ENCODE data around the gene NFYC. TPM values are rescaled to one million over a fixed set of nuclear protein-coding genes. Genes with fewer than 3 reads are reported as not detected.

NFYC gene
- polyA plus RNA-seq (ENCODE audit: low read depth in 6 of 6), result 10 to 100 TPM; 60.3 to 95.4 (median 73.0) TPM

DNA sequence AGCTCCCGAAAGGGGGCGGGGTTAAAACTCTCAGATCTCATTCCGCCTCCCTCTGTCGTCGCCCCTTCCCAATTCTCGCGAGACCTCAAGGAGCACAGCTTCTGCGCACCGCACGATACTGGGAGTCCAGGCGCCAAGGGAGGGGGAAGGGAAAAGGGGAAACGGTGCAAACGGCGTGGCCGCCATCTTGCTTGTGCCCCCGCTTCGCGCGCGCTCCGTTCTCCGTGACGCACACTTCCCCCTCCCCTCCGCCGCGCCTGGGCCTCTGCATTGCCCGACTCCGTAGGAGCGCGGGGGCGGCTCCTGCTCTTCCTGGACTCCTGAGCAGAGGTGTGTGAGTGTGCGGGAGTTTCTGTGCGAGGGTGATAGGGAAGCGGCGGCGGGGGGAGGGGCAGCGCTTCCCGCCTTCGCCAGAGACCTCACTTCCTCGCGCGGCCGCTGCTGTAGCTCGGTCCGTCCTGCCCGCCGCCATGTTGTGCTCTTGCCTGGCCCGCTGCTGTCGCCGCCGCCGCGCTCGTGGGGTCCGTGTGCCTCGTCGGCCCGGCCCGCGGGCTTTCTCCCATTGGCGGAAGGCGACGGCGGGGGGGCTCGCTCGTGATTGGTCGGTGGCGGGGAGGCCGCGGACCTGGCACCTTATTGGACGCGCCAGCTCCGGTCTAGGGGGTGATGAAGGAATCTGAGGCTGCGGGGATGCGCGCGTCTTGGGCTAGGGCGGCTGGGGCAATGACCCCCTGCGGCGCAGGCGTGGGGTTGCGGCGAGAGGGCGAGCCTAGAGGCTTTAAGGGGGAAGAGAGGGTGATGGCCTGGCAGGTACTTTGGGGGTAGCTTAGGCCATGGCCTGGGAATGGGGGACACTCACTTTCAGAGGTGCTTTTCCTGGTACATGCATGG is at the start of gene NFYC:
Gene NFYC (plus strand): TSS at position 167 of the 891 bp plus-strand sequence. CDS start 47,140 bp downstream, outside the sequence.
- Mint-ChIP-seq H3K4me3 (peak within 1 kb of the TSS; percentile 92 to 99 (median 96)), H3K4me1 (peaks cover 57 to 75% (median 59%) of the 10 kb centered on the region in 3 donors), H3K36me3 (peaks cover 2% of the 10 kb centered on the region in 2 donors), H3K27ac (peak within 1 kb of the TSS; percentile 94 to 100 (median 99)), H3K9me3 (peaks cover 0 to 3% (median 0%) of the 10 kb centered on the region in 7 donors), H3K27me3 (no peaks in the 10 kb centered on the region)
- peak; percentile 95 for DNase-seq
- peak; percentile 80 to 81 for ATAC-seq (ENCODE audit: low read depth in 2 of 2)

DNA sequence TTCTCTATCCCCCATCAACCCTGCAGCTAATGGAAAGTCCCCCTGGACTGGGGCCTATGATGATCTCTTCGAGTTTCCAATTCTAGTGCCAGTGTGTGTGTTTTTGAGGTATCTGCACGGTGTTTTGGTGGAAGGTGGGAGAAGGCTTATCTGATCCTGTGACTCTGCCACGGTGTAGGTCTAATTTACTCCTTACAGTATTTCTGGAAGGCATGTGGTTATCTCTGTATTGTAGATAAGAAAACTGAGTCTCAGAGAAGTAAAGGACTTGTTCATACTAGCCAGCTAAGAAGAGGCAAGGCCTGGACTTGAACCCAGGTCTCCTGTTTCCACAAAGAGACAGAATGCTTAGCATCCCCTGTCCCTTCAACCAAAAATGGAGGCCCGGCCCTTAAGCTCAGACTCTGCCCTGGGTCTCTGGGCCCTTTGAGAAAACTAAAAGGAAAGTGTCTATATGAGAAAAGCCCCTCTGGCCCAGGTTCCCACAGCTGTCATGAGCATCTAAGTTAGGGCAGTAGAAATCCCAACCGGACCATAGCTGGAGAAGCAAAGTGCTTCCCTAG is 46.3 kb upstream of the NFYC start:
- ATAC-seq (ENCODE audit: low read depth in 2 of 2), result no peak
- Mint-ChIP-seq H3K36me3 (no peaks in the 10 kb centered on the region), H3K4me3 (peak overlapping the region in 1 of 8 donors; percentile 18), H3K27ac (no peak overlapping the region), H3K4me1 (peaks cover 0 to 5% (median 4%) of the 10 kb centered on the region in 3 donors), H3K9me3 (no peaks in the 10 kb centered on the region), H3K27me3 (peaks cover 0 to 16% (median 9%) of the 10 kb centered on the region in 3 donors)
- no peak for DNase-seq

DNA sequence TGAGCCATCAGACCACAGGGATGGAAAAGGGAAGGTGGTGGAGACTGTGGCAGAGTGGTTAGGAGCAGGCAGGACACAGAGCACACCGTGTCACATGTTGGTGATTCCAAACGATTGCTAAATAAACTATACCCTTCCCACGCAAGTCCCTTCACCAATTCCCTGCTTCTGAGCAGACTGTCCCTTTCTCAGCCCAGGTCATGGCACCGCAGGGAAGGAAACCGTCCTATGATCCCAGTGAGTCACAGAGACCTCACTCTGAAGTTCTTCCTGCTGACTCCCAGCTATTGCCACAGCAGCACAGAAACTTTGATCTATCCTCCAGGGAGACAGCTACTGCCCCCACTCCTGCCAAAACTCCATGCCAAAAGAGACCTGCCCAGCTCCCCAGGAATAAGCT is 45.2 kb upstream of the NFYC start:
- no peak for ATAC-seq (ENCODE audit: low read depth in 2 of 2)
- Mint-ChIP-seq H3K27me3 (peaks cover 0 to 16% (median 9%) of the 10 kb centered on the region in 3 donors), H3K4me3 (no peak overlapping the region), H3K9me3 (no peaks in the 10 kb centered on the region), H3K36me3 (no peaks in the 10 kb centered on the region), H3K4me1 (peaks cover 0 to 5% (median 4%) of the 10 kb centered on the region in 3 donors), H3K27ac (no peak overlapping the region)
- no peak for DNase-seq

DNA sequence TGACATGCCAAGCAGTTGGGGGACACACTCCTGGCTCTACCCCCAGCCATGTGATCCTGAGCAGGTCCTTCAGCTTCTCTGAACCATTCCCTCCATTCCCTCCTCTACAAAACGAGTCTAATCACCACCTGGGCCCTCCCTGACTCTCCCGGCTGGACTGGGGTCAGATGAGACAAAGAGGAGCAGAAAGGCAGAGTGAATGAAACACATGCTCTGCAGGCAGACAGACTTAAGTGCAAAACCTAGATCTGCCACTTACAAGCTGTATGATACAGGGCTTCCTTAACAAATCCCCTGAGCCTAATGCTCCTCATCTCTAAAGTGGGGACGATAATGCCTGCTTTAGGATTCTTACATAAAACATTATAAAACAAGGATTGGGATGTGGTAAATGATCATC is 43.3 kb upstream of the NFYC start:
- Mint-ChIP-seq H3K27me3 (peaks cover 0 to 16% (median 9%) of the 10 kb centered on the region in 3 donors), H3K27ac (peak overlapping the region in 1 of 6 donors; percentile 64)

DNA sequence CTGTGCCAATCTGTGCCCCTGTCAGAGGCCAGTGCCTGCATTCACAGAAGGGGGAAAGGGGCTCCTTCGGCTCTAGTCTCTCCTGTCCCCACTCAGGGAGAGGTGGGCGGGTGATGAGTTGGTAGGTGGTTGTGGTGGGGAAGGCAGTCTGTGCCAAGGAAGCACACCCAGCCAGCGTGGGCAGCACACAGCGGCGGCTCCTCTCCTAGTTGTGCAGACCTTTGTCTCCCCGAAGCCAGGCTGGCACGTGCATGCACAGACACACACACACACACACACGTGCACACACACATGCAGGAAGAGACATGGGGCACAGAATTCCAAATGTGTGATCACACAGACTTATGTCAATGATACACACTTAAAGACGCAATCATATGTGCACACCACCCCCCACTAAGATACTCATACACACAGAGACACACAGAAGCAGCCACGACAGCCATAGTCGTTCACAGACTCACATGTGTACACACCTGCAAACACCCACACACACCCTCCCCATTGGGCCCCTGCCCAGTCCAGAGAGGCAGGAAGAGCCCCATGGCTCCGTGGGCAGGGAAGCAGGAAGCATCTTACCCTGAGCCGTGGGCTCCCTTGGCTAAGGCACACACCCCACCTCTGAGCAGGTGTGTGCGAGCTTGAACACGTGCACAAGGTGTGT is 42.4 kb upstream of the NFYC start:
- Mint-ChIP-seq H3K9me3 (no peaks in the 10 kb centered on the region), H3K4me1 (peaks cover 0 to 6% (median 4%) of the 10 kb centered on the region in 3 donors), H3K36me3 (no peaks in the 10 kb centered on the region), H3K27ac (no peak overlapping the region), H3K4me3 (no peak overlapping the region), H3K27me3 (peaks cover 0 to 16% (median 10%) of the 10 kb centered on the region in 3 donors)
- DNase-seq (no peak), ATAC-seq (ENCODE audit: low read depth in 2 of 2) (no peak)

More for the DNA sequence above, 43.3 kb upstream of the NFYC start:
- Mint-ChIP-seq H3K9me3 (no peaks in the 10 kb centered on the region), H3K36me3 (no peaks in the 10 kb centered on the region), H3K4me1 (peaks cover 0 to 5% (median 4%) of the 10 kb centered on the region in 3 donors), H3K4me3 (no peak overlapping the region)
- ATAC-seq (ENCODE audit: low read depth in 2 of 2), result no peak
- no peak for DNase-seq

DNA sequence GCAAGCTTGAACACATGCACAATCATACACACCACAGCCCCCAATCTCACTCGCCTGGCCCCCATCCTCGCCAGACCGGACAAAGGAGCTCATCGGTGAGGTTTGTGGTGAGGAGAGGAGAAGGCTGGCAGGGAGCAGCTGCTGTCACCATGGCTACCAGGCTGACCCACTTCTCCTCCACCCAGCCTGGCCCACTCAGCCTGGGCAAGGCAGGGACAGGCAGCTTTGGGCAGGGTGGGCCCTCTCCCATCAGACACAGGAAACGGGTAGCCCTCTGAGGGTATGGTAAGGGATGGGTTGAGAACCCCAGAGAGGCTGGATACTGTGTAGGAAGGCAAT is 41.9 kb upstream of the NFYC start:
- H3K27ac Mint-ChIP-seq, result no peak overlapping the region

DNA sequence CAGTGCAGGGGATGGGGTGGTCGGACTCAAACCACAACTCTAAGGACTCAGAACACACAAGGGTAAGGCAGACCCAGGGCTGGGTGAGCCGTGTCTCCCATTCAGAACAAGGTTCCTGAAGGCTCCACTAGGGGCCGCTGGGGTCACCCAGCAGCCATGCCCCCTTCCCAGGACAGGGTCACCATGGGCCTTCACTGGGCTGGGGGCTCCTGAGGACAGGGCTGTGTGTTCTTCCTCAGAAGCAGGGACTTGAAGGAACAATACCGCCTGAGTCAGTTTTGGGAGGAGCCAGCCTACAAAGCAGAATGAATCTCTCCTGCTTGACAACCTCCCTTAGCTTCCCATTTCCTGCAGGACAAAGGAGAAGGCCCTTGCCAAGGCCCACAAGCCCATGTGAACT is 41.4 kb upstream of the NFYC start:
- H3K27me3 Mint-ChIP-seq, result peaks cover 4 to 25% (median 18%) of the 10 kb centered on the region in 3 donors
- ATAC-seq (ENCODE audit: low read depth in 2 of 2) (no peak), DNase-seq (no peak)
- peaks cover 2 to 12% (median 12%) of the 10 kb centered on the region in 3 donors for H3K4me1 Mint-ChIP-seq
- H3K4me3 Mint-ChIP-seq, result no peak overlapping the region
- H3K27ac Mint-ChIP-seq, result no peak overlapping the region
- H3K9me3 Mint-ChIP-seq, result no peaks in the 10 kb centered on the region
- H3K36me3 Mint-ChIP-seq, result no peaks in the 10 kb centered on the region

More for the DNA sequence above, 41.9 kb upstream of the NFYC start:
- Mint-ChIP-seq H3K4me1 (peaks cover 2 to 11% (median 9%) of the 10 kb centered on the region in 3 donors), H3K36me3 (no peaks in the 10 kb centered on the region), H3K27me3 (peaks cover 2 to 20% (median 15%) of the 10 kb centered on the region in 3 donors), H3K4me3 (no peak overlapping the region), H3K9me3 (no peaks in the 10 kb centered on the region)
- no peak for DNase-seq
- ATAC-seq (ENCODE audit: low read depth in 2 of 2), result no peak

DNA sequence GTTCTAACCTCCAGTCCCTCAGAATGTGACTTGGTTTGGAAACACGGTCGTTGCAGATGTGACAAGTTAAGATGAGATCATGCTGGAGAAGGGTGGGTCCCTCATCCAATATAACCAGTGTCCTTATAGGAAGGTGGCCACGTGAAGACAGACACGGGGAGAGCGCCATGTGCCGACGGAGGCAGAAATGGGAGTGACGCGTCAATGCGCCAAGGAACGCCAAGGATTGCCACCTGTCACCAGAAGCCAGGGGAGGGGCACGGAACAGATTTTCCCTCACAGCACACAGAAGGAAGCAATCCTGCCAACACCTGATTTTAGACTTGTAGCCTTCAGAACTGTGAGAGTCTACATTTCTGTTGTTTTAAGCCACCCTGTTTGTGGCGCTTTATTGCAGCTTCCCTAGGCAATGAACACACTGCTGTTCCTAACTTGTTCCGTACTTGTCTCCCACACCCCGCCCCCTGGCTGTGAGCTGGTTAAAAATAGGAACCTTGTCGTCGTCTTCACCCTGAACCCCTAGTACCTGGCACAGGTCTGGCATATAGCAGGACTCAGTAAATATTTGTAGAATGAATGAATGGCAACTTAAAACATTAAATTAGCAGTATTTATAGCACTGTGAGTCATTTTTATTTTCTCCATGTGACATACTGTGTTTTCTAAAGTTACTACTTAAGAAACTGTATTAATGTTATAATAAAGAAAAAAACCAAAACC is 40.2 kb upstream of the NFYC start:
- Mint-ChIP-seq H3K9me3 (no peaks in the 10 kb centered on the region), H3K27me3 (peaks cover 4 to 26% (median 18%) of the 10 kb centered on the region in 3 donors), H3K36me3 (no peaks in the 10 kb centered on the region), H3K27ac (no peak overlapping the region), H3K4me3 (no peak overlapping the region), H3K4me1 (peaks cover 2 to 12% (median 12%) of the 10 kb centered on the region in 3 donors)
- ATAC-seq (ENCODE audit: low read depth in 2 of 2) (no peak), DNase-seq (no peak)

DNA sequence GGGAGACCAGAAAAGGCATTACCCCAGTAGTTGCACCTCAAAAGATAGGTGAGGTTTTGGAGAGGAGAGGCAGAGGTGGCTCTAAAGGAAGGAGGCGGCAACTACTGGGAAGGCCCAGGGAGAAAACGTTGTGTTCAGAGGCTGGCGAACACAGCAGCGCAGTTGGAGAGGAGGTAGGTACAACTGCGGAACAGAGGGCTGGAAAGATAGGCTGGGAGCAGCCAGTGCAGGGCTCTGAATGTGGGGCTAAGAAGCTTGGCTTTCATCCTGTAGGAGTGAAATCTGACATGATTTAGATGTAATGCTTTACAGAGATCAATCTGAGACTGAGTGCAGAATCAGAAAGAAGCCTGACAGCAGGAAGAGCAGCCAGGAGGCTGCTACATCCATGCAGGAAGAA is 39.0 kb upstream of the NFYC start:
- no peak for ATAC-seq (ENCODE audit: low read depth in 2 of 2)
- Mint-ChIP-seq H3K4me1 (peaks cover 2 to 12% (median 12%) of the 10 kb centered on the region in 3 donors), H3K27me3 (peaks cover 4 to 24% (median 18%) of the 10 kb centered on the region in 3 donors), H3K4me3 (no peak overlapping the region), H3K9me3 (no peaks in the 10 kb centered on the region), H3K27ac (no peak overlapping the region), H3K36me3 (no peaks in the 10 kb centered on the region)
- DNase-seq, result no peak

DNA sequence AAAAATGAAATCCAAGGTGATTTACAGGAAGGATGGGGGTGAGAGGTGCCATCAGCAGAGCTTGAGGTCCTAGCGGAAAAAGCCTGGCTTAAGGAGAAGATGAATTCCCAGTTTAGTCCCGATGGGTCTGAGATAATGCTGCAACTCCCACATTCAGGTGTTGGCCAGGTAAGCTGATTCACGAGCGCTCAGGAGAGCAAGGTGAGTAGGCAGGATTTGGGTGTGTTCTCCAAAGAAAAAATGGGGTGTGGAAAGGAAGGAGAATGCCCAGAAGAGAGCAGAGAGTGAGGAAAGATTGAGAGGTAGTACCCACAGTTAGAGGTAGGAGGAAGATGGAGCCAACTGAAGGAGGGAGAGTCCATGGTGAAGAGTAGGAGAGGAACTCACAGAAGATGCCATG is 38.5 kb upstream of the NFYC start:
- peaks cover 2 to 12% (median 12%) of the 10 kb centered on the region in 3 donors for H3K4me1 Mint-ChIP-seq

DNA sequence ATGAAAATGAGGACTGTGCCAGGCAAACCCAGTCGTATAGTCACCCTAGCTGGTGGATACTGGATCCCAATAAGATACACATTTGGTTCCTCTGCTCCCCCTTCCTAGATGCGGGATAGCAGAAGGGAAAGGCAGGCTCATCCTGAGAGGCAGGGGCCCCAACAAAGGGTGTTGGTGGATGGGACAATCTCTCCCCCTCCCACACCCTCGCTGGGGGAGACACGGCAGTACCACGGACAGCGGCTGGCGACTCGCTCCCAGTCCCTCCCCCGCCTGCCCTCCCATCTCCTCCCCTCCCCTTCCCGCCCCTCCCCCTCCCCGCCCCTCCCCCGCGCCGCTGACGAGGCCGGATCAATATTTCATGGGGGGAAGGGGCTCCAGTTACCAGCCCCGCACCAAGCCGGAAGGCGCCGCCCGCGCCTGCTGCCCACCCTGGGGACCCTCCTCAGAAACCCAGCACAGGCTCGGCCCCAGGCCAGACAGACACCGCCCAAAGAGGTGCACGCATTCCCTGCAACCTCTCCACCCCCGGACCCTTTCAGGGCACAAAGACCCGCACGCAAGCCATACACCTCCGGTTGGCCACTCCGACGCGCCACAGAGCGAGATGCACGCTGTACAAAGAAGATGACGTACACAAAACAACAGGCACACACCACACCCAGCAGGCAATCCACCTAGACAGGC is 37.5 kb upstream of the NFYC start:
- ATAC-seq (ENCODE audit: low read depth in 2 of 2) (no peak), DNase-seq (no peak)
- H3K36me3 Mint-ChIP-seq, result no peaks in the 10 kb centered on the region
- peaks cover 4 to 16% (median 15%) of the 10 kb centered on the region in 3 donors for H3K27me3 Mint-ChIP-seq
- H3K4me3 Mint-ChIP-seq, result no peak overlapping the region
- H3K9me3 Mint-ChIP-seq, result no peaks in the 10 kb centered on the region
- peaks cover 2 to 12% (median 11%) of the 10 kb centered on the region in 3 donors for H3K4me1 Mint-ChIP-seq
- H3K27ac Mint-ChIP-seq, result no peak overlapping the region

More for the DNA sequence above, 38.5 kb upstream of the NFYC start:
- Mint-ChIP-seq H3K9me3 (no peaks in the 10 kb centered on the region), H3K4me3 (no peak overlapping the region), H3K27ac (no peak overlapping the region), H3K36me3 (no peaks in the 10 kb centered on the region), H3K27me3 (peaks cover 4 to 19% (median 18%) of the 10 kb centered on the region in 3 donors)
- no peak for ATAC-seq (ENCODE audit: low read depth in 2 of 2)
- DNase-seq, result no peak

DNA sequence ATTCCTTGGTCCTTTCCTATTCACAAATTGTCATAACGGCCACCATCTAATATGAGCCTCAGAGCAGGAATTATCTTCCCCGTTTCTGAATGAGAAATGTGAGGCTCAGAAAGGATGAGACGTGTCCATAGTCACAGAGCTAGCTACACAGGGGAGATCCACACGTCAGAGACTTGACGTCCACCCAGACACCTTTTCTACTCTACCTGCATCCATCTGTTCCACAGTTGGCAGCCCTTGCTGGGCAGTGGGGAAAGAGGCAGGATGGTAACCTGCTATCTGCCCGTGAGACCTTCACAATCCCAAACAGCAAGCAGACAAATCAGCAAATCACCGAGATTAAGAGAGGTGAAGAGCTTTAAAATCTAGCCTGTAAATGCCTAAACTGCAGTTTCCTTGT is 34.5 kb upstream of the NFYC start:
- no peaks in the 10 kb centered on the region for H3K36me3 Mint-ChIP-seq
- no peak for ATAC-seq (ENCODE audit: low read depth in 2 of 2)
- H3K4me1 Mint-ChIP-seq, result peaks cover 2 to 8% (median 7%) of the 10 kb centered on the region in 3 donors
- no peak overlapping the region for H3K27ac Mint-ChIP-seq
- H3K9me3 Mint-ChIP-seq, result no peaks in the 10 kb centered on the region
- peaks cover 4 to 10% (median 10%) of the 10 kb centered on the region in 3 donors for H3K27me3 Mint-ChIP-seq
- H3K4me3 Mint-ChIP-seq, result no peak overlapping the region
- DNase-seq, result no peak
